Activated CD4-positive, CD25-positive, alpha-beta regulatory T cell (primary cell): ENCODE data around the gene SLC22A13.
"Not testable (repeated sequence)": the region's sequence is repeated elsewhere in the genome, so short reads cannot be mapped to it uniquely, and the experiment has no call there.

Experiments
- DNase-seq, 4 experiments: peaks; one replicate each; lab custom pipeline; 2025; lab: John Stamatoyannopoulos, UW

Gene SLC22A13

GRCh38 chr3:38264779-38265178 is 833 bp upstream of the SLC22A13 start:
- no peak for DNase-seq

- DNase-seq = no peak
These were observed 1.2 kb downstream of the SLC22A13 start for GRCh38 chr3:38266810-38267209.

- DNase-seq = no peak
These were observed 2.0 kb downstream of the SLC22A13 start for GRCh38 chr3:38267662-38268061.

- DNase-seq = no peak
These were observed 2.5 kb downstream of the SLC22A13 start for GRCh38 chr3:38268087-38268486.

- no peak for DNase-seq
These were observed 2.9 kb downstream of the SLC22A13 start for GRCh38 chr3:38268522-38268921.

GRCh38 chr3:38270606-38271005 is 5.0 kb downstream of the SLC22A13 start:
- DNase-seq = no peak

GRCh38 chr3:38271553-38271952 is 5.9 kb downstream of the SLC22A13 start:
- DNase-seq = no peak

- no peak for DNase-seq
These were observed 9.4 kb downstream of the SLC22A13 start for GRCh38 chr3:38274864-38275649.

- no peak for DNase-seq
These were observed 10.0 kb downstream of the SLC22A13 start for GRCh38 chr3:38275658-38276057.

- no peak for DNase-seq
These were observed 10.7 kb downstream of the SLC22A13 start for GRCh38 chr3:38276081-38276916.

GRCh38 chr3:38276917-38277630 is 11.5 kb downstream of the SLC22A13 start:
- DNase-seq = no peak

- no peak for DNase-seq
These were observed 13.2 kb downstream of the SLC22A13 start for GRCh38 chr3:38278841-38279240.

- DNase-seq = no peak
These were observed 16.5 kb downstream of the SLC22A13 start, which contains the start of gene SLC22A14 for GRCh38 chr3:38281895-38282686. Gene SLC22A14, plus strand, starts transcription at chr3:38282294. Its CDS starts 23,733 bp downstream, at chr3:38306027.

GRCh38 chr3:38283810-38284755 is 18.5 kb downstream of the SLC22A13 start:
- DNase-seq = no peak

- no peak for DNase-seq
These were observed 19.1 kb downstream of the SLC22A13 start for GRCh38 chr3:38284756-38285150.

- DNase-seq = not testable (repeated sequence)
These were observed 23.9 kb downstream of the SLC22A13 start for GRCh38 chr3:38289286-38290217.

- DNase-seq = not testable (repeated sequence)
These were observed 31.4 kb downstream of the SLC22A13 start for GRCh38 chr3:38297053-38297452.

GRCh38 chr3:38297537-38297936 is 31.9 kb downstream of the SLC22A13 start:
- DNase-seq = no peak
